HEK293 (cell line): Measurements from ENCODE around the gene C21orf91.

ENCODE experiments used
- CTCF ChIA-PET: fragments of 350-600 bp; formaldehyde crosslinking; extraction: SDS; loops from one replicate; lab custom pipeline; 2021; ENCODE audit warnings: antibody characterized with exemption; lab: Yijun Ruan, JAX
- POLR2A ChIA-PET: fragments of 300-600 bp; formaldehyde crosslinking; extraction: SDS; loops from one replicate; lab custom pipeline; 2020; ENCODE audit warnings: antibody characterized with exemption, inconsistent platforms; lab: Yijun Ruan, JAX
- H3K27ac ChIP-seq: fragments of 200-500 bp; sonication (Bioruptor generic); 2 replicates; pipeline ENCODE4 v1.5.1; 2014; ENCODE audit warnings: low read depth, low read length, control low read depth, inconsistent platforms; ENCODE audit errors: extremely low read depth
- H3K36me3 ChIP-seq, 2 experiments: fragments of 200-500 bp in 1 of 2; sonication (Bioruptor generic) in 1 of 2; 1 replicate in 1 of 2; 2 replicates in 1 of 2; pipeline ENCODE4 v1.5.1; 2014 to 2017; ENCODE audit warnings: inconsistent platforms in 2 of 2, low read length in 2 of 2; ENCODE audit not compliant: control insufficient read depth in 2 of 2, insufficient read depth in 1 of 2
- H3K4me1 ChIP-seq: fragments of 200-500 bp; sonication (Bioruptor generic); 2 replicates; pipeline ENCODE4 v1.5.1; 2014; ENCODE audit warnings: mild to moderate bottlenecking, low read length, inconsistent platforms; ENCODE audit not compliant: control insufficient read depth, insufficient read depth
- H3K4me3 ChIP-seq: 2 replicates; pipeline ENCODE4 v1.5.1; 2011; ENCODE audit warnings: low read depth, mild to moderate bottlenecking, control low read depth, low read length, moderate library complexity
- H3K9me3 ChIP-seq: fragments of 200-500 bp; sonication (Bioruptor generic); 2 replicates; pipeline ENCODE4 v1.5.1; 2014; ENCODE audit warnings: low read depth, low read length, inconsistent platforms; ENCODE audit not compliant: control insufficient read depth, insufficient read depth
- PRDM4 ChIP-seq: fragments of 450-650 bp; formaldehyde crosslinking; IDR thresholded peaks from 2 replicates; pipeline ENCODE4 v1.5.1; 2017; ENCODE audit warnings: missing biosample characterization, missing genetic modification characterization
- SP2 ChIP-seq: fragments of 450-650 bp; formaldehyde crosslinking; IDR thresholded peaks from 2 replicates; pipeline ENCODE4 v1.5.1; 2016; ENCODE audit warnings: missing biosample characterization, missing genetic modification characterization
- TCF7L2 ChIP-seq: IDR thresholded peaks from 2 replicates; pipeline ENCODE4 v1.6.1; 2011; ENCODE audit warnings: low read depth, mild to moderate bottlenecking, inconsistent platforms, low read length, moderate library complexity, borderline replicate concordance
- WT1 ChIP-seq: fragments of 450-650 bp; formaldehyde crosslinking; IDR thresholded peaks from 2 replicates; pipeline ENCODE4 v1.5.1; 2016; ENCODE audit warnings: missing biosample characterization, missing genetic modification characterization
- ZBTB48 ChIP-seq: fragments of 450-650 bp; formaldehyde crosslinking; IDR thresholded peaks from 2 replicates; pipeline ENCODE4 v1.5.1; 2016; ENCODE audit warnings: missing biosample characterization, missing genetic modification characterization
- ZBTB8A ChIP-seq: fragments of 450-650 bp; formaldehyde crosslinking; IDR thresholded peaks from 2 replicates; pipeline ENCODE4 v1.5.1; 2016; ENCODE audit warnings: missing biosample characterization, missing genetic modification characterization
- ZNF155 ChIP-seq: fragments of 450-650 bp; formaldehyde crosslinking; IDR thresholded peaks from 2 replicates; pipeline ENCODE4 v1.5.1; 2016; ENCODE audit warnings: missing biosample characterization, missing genetic modification characterization
- ZNF174 ChIP-seq: fragments of 450-650 bp; formaldehyde crosslinking; IDR thresholded peaks from 2 replicates; pipeline ENCODE4 v1.5.0; 2017; ENCODE audit warnings: missing biosample characterization, mild to moderate bottlenecking, missing genetic modification characterization
- ZNF302 ChIP-seq: fragments of 450-650 bp; formaldehyde crosslinking; IDR thresholded peaks from 2 replicates; pipeline ENCODE4 v1.5.1; 2016; ENCODE audit warnings: missing biosample characterization, missing genetic modification characterization, low read depth
- ZNF621 ChIP-seq: fragments of 450-650 bp; formaldehyde crosslinking; IDR thresholded peaks from 2 replicates; pipeline ENCODE4 v1.5.1; 2017; ENCODE audit warnings: missing biosample characterization, missing genetic modification characterization
- ZNF658 ChIP-seq: fragments of 450-650 bp; formaldehyde crosslinking; IDR thresholded peaks from 2 replicates; pipeline ENCODE4; 2016; ENCODE audit warnings: missing biosample characterization, missing genetic modification characterization
- ZNF76 ChIP-seq: fragments of 450-650 bp; formaldehyde crosslinking; IDR thresholded peaks from 2 replicates; pipeline ENCODE4; 2016; ENCODE audit warnings: low read depth, missing biosample characterization, missing genetic modification characterization, borderline replicate concordance
- ZNF792 ChIP-seq: fragments of 450-650 bp; formaldehyde crosslinking; IDR thresholded peaks from 2 replicates; pipeline ENCODE4 v1.5.1; 2016; ENCODE audit warnings: missing biosample characterization, missing genetic modification characterization
- ZNF830 ChIP-seq: fragments of 450-650 bp; IDR thresholded peaks from 2 replicates; pipeline ENCODE4 v1.5.0; 2018; ENCODE audit warnings: missing biosample characterization, missing genetic modification characterization, low read depth, mild to moderate bottlenecking, moderate library complexity
- ZNF843 ChIP-seq: fragments of 450-650 bp; formaldehyde crosslinking; IDR thresholded peaks from 2 replicates; pipeline ENCODE4 v1.5.1; 2016; ENCODE audit warnings: missing biosample characterization, missing genetic modification characterization

C21orf91 gene

GRCh38 chr21:17742940-17743592 lies 76.1 kb downstream of the C21orf91 start:
- no peaks in the 10 kb centered on the region for H3K4me1 ChIP-seq
- ChIA-PET POLR2A (no interaction called here), CTCF (interaction anchor here (0.9 kb wide), 1 partner anchor 64 kb away, joined by 4 read pairs; no protein-coding TSS in a partner anchor)
- H3K4me3 ChIP-seq: no peak overlapping the region
- H3K27ac ChIP-seq: no peak overlapping the region
- no peaks in the 10 kb centered on the region for H3K9me3 ChIP-seq
- no peak for TF ChIP-seq ZNF302 (tag by site-specific recombination)
- no peak for TF ChIP-seq SP2 (tag by site-specific recombination)
- TF ChIP-seq ZNF843 (tag by site-specific recombination): no peak
- no peak for TF ChIP-seq ZNF76 (tag by site-specific recombination)
- no peak for TF ChIP-seq PRDM4
- no peak for TF ChIP-seq ZBTB48 (tag by site-specific recombination)
- no peak for TF ChIP-seq ZNF830 (tag by site-specific recombination)
- TF ChIP-seq ZNF621 (tag by site-specific recombination): no peak
- no peak for TF ChIP-seq WT1 (tag by site-specific recombination)
- TF ChIP-seq TCF7L2: no peak
- H3K36me3 ChIP-seq: no peaks in the 10 kb centered on the region

- CTCF ChIA-PET: interaction anchor here (0.9 kb wide), 1 partner anchor 63 kb away, joined by 4 read pairs; no protein-coding TSS in a partner anchor
- no peaks in the 10 kb centered on the region for H3K36me3 ChIP-seq
- POLR2A ChIA-PET: no interaction called here
- H3K4me1 ChIP-seq: no peaks in the 10 kb centered on the region
- TF ChIP-seq ZNF792 (no peak), ZNF155 (tag by site-specific recombination) (no peak), ZNF174 (tag by site-specific recombination) (no peak), ZBTB8A (tag by site-specific recombination) (no peak), ZNF658 (no peak)
- H3K9me3 ChIP-seq: no peaks in the 10 kb centered on the region
- H3K4me3 ChIP-seq: no peak overlapping the region
- no peak overlapping the region for H3K27ac ChIP-seq
Measured at GRCh38 chr21:17742181-17742580, 77.0 kb downstream of the C21orf91 start.
